Hepatocyte (in vitro differentiated cells): ENCODE results near the gene MBNL1. TPM values are rescaled to one million over a fixed set of nuclear protein-coding genes. Genes with fewer than 3 reads are reported as not detected.

ENCODE experiments used
- DNase-seq: peaks from one replicate; pipeline ENCODE4 v3.0.0-alpha.2; 2016; ENCODE audit warnings: low spot score
- H2AFZ ChIP-seq: fragments of 200-600 bp; sonication (generic); 2 replicates; pipeline ENCODE4 v1.6.0; 2016; ENCODE audit warnings: antibody characterized with exemption, mild to moderate bottlenecking
- H3K27ac ChIP-seq: fragments of 200-600 bp; sonication (generic); 2 replicates; pipeline ENCODE4 v1.5.1; 2016; ENCODE audit warnings: mild to moderate bottlenecking
- H3K27me3 ChIP-seq: fragments of 200-600 bp; sonication (generic); 2 replicates; pipeline ENCODE4 v1.6.1; 2016
- H3K36me3 ChIP-seq: fragments of 200-600 bp; sonication (generic); replicated peaks from 2 replicates; pipeline ENCODE4 v1.5.1; 2016; ENCODE audit warnings: low read depth; ENCODE audit not compliant: insufficient read depth
- H3K4me1 ChIP-seq: fragments of 200-600 bp; sonication (generic); 2 replicates; pipeline ENCODE4 v1.5.1; 2016; ENCODE audit warnings: mild to moderate bottlenecking, moderate library complexity; ENCODE audit not compliant: insufficient read depth
- H3K4me2 ChIP-seq: fragments of 200-600 bp; sonication (generic); 2 replicates; pipeline ENCODE4 v1.6.0; 2016
- H3K4me3 ChIP-seq: fragments of 200-600 bp; sonication (generic); 2 replicates; pipeline ENCODE4 v1.5.1; 2016; ENCODE audit warnings: mild to moderate bottlenecking
- H3K79me2 ChIP-seq: fragments of 200-600 bp; sonication (generic); 2 replicates; pipeline ENCODE4 v1.6.0; 2017; ENCODE audit warnings: mild to moderate bottlenecking
- H3K9me2 ChIP-seq: fragments of 200-600 bp; sonication (generic); replicated peaks from 2 replicates; pipeline ENCODE4 v1.6.0; 2017; ENCODE audit warnings: mild to moderate bottlenecking; ENCODE audit not compliant: insufficient read depth
- H3K9me3 ChIP-seq: fragments of 200-600 bp; sonication (generic); 2 replicates; pipeline ENCODE4 v1.5.1; 2016; ENCODE audit warnings: low read depth, mild to moderate bottlenecking
- H4K20me1 ChIP-seq: fragments of 200-600 bp; sonication (generic); 2 replicates; pipeline ENCODE4 v1.6.0; 2016; ENCODE audit warnings: mild to moderate bottlenecking; ENCODE audit not compliant: insufficient read depth, poor library complexity, severe bottlenecking
- EZH2 ChIP-seq: fragments of 200-600 bp; sonication (generic); IDR thresholded peaks from 2 replicates; pipeline ENCODE4 v1.6.1; 2016; ENCODE audit warnings: antibody characterized with exemption, mild to moderate bottlenecking, borderline replicate concordance
- EZH2phosphoT487 ChIP-seq: fragments of 200-600 bp; sonication (generic); IDR thresholded peaks from one replicate; pipeline ENCODE4 v1.6.1; 2018; ENCODE audit warnings: antibody characterized with exemption, mild to moderate bottlenecking, low read depth, moderate library complexity; ENCODE audit not compliant: unreplicated experiment, severe bottlenecking
- WGBS: methylation state at CpG from one replicate; pipeline ENCODE4 v1.1.6; 2016; ENCODE audit warnings: low lambda C conversion rate; ENCODE audit errors: missing lambda C conversion rate; 5-methylcytosine and 5-hydroxymethylcytosine counted together
- polyA plus RNA-seq: library from polyadenylated mRNA; unstranded; fragments of >200 nt; fragmentation: Nextera tagmentation; extraction: Ambion mirVana; gene quantifications from 2 replicates; pipeline ENCODE4 v1.2.1, GENCODE V29; 2016
- total RNA-seq: library from RNA; depleted of rRNA; stranded (reverse); fragments of >200 nt; gene quantifications from 2 replicates; pipeline ENCODE4 v1.2.3, GENCODE V29; 2014
- TF ChIP-seq, protein P1 (sequence below): fragments of 200-600 bp; sonication (generic); IDR thresholded peaks from 2 replicates; pipeline ENCODE4 v1.5.1; 2016; ENCODE audit warnings: antibody characterized with exemption, mild to moderate bottlenecking; ENCODE audit not compliant: poor library complexity

The MBNL1 gene
- total and polyA plus RNA-seq, 2 experiments from 2014 or later, result 20.5 to 104 TPM

DNA sequence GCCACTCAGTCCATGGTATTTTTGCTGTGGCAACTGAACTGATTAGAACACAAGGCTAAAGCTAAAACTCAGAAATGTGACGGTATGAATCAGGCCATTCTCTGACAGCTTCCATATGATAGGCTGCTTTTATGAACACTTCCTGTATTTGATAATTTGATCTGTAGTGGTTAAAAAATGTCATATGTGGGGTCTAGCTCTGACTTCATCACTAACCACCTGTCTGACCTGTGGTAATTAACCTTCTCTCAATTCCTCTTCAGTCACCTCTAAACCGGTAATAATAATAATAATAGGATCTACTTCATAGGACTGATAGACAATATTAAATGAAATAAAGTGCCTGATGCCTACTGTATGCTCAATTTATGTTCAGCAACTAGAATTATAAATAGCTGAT lies 223.2 kb downstream of the MBNL1 start:
- 96% methylated on average over 2 of the region's 2 CpGs for WGBS
- H3K9me3 ChIP-seq, result no peaks in the 10 kb centered on the region
- H3K36me3 ChIP-seq, result no peaks in the 10 kb centered on the region
- H3K4me3 ChIP-seq, result no peak overlapping the region
- H3K4me1 ChIP-seq, result no peaks in the 10 kb centered on the region
- no peaks in the 10 kb centered on the region for H4K20me1 ChIP-seq
- TF ChIP-seq, protein P1, sequence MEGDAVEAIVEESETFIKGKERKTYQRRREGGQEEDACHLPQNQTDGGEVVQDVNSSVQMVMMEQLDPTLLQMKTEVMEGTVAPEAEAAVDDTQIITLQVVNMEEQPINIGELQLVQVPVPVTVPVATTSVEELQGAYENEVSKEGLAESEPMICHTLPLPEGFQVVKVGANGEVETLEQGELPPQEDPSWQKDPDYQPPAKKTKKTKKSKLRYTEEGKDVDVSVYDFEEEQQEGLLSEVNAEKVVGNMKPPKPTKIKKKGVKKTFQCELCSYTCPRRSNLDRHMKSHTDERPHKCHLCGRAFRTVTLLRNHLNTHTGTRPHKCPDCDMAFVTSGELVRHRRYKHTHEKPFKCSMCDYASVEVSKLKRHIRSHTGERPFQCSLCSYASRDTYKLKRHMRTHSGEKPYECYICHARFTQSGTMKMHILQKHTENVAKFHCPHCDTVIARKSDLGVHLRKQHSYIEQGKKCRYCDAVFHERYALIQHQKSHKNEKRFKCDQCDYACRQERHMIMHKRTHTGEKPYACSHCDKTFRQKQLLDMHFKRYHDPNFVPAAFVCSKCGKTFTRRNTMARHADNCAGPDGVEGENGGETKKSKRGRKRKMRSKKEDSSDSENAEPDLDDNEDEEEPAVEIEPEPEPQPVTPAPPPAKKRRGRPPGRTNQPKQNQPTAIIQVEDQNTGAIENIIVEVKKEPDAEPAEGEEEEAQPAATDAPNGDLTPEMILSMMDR, result no peak
- no peak for TF ChIP-seq EZH2
- no peak for TF ChIP-seq EZH2phosphoT487
- no peak overlapping the region for H3K4me2 ChIP-seq
- no peaks in the 10 kb centered on the region for H3K9me2 ChIP-seq
- H3K79me2 ChIP-seq, result no peaks in the 10 kb centered on the region
- H3K27me3 ChIP-seq, result no peaks in the 10 kb centered on the region
- H2AFZ ChIP-seq, result no peak overlapping the region
- H3K27ac ChIP-seq, result no peak overlapping the region
- DNase-seq, result no peak

DNA sequence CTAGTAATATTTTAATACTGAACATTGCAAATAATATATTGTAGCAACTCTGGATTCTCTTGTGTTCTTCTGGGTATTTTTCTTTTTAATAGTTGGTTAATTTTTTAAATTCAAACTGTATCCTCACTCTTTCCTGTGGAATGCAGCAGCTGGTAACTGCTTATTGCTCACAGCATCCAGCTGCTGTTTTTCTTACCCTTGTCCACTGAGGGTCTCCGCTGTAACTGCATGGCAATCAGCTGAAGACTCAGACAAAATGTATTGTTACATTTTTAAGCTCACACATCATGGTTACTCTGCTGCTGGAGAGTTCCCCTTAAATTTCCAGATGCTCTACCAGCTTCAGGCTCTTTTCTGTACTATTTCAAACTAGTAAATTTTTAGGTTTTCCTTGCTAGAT lies 227.6 kb downstream of the MBNL1 start:
- no peak overlapping the region for H2AFZ ChIP-seq
- DNase-seq, result no peak
- H3K9me2 ChIP-seq, result no peaks in the 10 kb centered on the region
- H3K27ac ChIP-seq, result no peak overlapping the region
- H3K9me3 ChIP-seq, result no peaks in the 10 kb centered on the region
- no peaks in the 10 kb centered on the region for H3K79me2 ChIP-seq
- no peaks in the 10 kb centered on the region for H3K4me1 ChIP-seq
- no peaks in the 10 kb centered on the region for H3K27me3 ChIP-seq
- no peaks in the 10 kb centered on the region for H4K20me1 ChIP-seq
- H3K4me3 ChIP-seq, result no peak overlapping the region
- no peaks in the 10 kb centered on the region for H3K36me3 ChIP-seq
- TF ChIP-seq EZH2, result no peak
- TF ChIP-seq, protein P1, result no peak
- no peak for TF ChIP-seq EZH2phosphoT487
- 95% methylated on average over 1 of the region's 1 CpG for WGBS
- no peak overlapping the region for H3K4me2 ChIP-seq

DNA sequence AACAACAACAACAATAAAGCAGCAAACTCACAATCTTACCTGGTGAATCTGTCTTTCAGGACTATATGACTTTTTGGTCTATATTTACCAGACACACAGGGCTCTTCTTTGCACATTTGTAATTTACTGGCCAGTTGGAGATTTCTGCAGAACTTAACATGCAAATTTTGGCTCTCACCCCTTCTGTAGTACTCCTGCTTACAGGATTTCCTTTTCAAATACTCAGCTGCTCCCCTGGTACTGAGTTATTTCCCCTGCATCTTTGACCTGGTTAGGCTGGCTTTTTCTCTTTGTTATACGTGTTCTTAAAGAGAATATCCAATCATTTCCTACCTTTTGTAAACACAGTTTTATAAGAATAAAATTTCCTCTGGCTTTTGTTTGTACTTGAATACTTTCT lies 228.0 kb downstream of the MBNL1 start:
- Histone ChIP-seq H3K36me3 (no peaks in the 10 kb centered on the region), H2AFZ (no peak overlapping the region), H3K4me1 (no peaks in the 10 kb centered on the region), H4K20me1 (no peaks in the 10 kb centered on the region), H3K27ac (no peak overlapping the region), H3K4me2 (no peak overlapping the region), H3K27me3 (no peaks in the 10 kb centered on the region), H3K4me3 (no peak overlapping the region), H3K9me3 (no peaks in the 10 kb centered on the region), H3K9me2 (no peaks in the 10 kb centered on the region), H3K79me2 (no peaks in the 10 kb centered on the region)
- 39% methylated on average over 1 of the region's 1 CpG for WGBS
- DNase-seq, result no peak
- TF ChIP-seq EZH2, result no peak
- TF ChIP-seq EZH2phosphoT487, result no peak
- TF ChIP-seq, protein P1, result no peak

DNA sequence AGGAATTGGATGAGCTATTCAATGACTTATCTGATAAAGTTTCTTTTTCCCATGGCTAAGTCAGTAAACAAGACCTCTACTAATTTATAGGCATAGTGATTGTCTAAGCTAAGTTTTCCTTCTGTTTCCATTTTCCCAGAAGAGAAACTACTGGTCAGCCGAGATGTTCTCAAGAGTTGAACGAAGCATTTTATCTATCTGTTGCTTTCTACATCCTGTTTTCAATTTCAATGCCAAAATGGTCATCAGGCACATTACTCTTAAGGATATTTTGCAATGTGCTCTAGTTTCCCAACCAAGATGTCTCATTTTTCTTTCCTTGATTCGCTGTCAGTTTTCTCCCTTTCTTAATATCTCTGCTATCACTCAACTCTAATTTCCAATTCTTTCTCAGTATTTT lies 228.7 kb downstream of the MBNL1 start:
- Histone ChIP-seq H3K27me3 (no peaks in the 10 kb centered on the region), H3K79me2 (no peaks in the 10 kb centered on the region), H3K4me3 (no peak overlapping the region), H4K20me1 (no peaks in the 10 kb centered on the region), H3K36me3 (no peaks in the 10 kb centered on the region), H2AFZ (no peak overlapping the region), H3K9me2 (no peaks in the 10 kb centered on the region), H3K4me1 (no peaks in the 10 kb centered on the region), H3K9me3 (no peaks in the 10 kb centered on the region), H3K27ac (no peak overlapping the region), H3K4me2 (no peak overlapping the region)
- TF ChIP-seq EZH2 (no peak), EZH2phosphoT487 (no peak)
- TF ChIP-seq, protein P1, result no peak
- DNase-seq, result no peak
- 73% methylated on average over 3 of the region's 3 CpGs for WGBS
